Measurements from ENCODE around the gene PSMD13. TPM values are rescaled to one million over a fixed set of nuclear protein-coding genes. Genes with fewer than 3 reads are reported as not detected.
A peak's percentile ranks its signal among the peaks of the same experiment; 100 is the strongest.

The PSMD13 gene
- total and polyA plus RNA-seq, 2 of the 13 experiments (the other 11 are each of a cell fraction or from before 2014, with no cell fraction given), result 83.0 to 117 TPM

DNA sequence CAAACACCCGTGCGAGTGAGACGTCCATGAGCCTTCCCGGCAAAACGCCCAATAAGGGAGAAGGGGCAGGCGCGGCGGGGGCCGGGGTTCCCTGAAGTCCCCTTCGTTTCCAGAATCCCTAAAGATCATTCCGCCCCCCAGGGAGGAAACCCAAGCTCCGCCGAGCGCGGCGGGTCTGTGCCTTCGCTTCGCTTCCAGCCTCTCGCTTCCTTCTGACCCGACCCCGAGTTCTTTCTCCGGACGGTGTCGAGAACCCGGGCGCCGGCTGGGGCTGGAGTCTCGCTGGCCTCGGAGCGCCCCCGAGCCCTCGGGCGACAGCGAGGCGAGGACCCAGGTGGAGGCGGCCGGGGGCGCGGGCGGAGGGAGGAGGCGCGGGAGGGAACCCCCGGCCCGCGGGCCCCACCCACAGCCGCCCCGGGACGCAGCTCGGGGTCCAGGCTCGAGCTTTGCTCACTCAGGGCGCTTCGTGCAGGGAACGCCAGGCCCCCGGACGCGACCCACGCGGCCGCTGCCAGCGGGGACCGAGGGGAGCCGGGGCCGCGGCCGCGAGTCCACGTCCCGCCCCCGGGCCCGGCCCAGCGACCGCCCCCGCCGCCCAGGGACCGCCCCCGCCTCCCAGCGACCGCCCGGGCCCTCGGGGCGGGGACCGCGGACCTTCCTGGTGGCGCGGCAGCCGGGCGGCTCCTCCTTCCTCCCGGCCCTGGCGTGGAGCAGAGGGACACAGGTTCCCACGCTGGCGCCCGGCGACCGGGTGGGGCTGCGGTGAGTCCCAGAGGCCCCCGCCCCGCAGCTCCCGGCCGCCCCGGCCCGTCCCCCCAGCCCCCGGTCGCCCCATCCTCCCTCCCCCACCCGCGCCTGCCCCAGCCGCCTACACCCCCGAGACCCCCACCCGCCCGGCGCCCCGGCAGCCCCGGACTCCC lies 52.0 kb downstream of the PSMD13 start, which contains the start of gene PGGHG (continued):
- TF ChIP-seq, protein P1, sequence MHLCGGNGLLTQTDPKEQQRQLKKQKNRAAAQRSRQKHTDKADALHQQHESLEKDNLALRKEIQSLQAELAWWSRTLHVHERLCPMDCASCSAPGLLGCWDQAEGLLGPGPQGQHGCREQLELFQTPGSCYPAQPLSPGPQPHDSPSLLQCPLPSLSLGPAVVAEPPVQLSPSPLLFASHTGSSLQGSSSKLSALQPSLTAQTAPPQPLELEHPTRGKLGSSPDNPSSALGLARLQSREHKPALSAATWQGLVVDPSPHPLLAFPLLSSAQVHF (CRISPR knock-in tag; IDR thresholded peaks at IDR 0.05), result no peak
- TF ChIP-seq SP1 (IDR thresholded peaks at IDR 0.05), result no peak
- no peak for TF ChIP-seq SP1 (CRISPR knock-in tag; IDR thresholded peaks at IDR 0.05)
- TF ChIP-seq, protein P2, sequence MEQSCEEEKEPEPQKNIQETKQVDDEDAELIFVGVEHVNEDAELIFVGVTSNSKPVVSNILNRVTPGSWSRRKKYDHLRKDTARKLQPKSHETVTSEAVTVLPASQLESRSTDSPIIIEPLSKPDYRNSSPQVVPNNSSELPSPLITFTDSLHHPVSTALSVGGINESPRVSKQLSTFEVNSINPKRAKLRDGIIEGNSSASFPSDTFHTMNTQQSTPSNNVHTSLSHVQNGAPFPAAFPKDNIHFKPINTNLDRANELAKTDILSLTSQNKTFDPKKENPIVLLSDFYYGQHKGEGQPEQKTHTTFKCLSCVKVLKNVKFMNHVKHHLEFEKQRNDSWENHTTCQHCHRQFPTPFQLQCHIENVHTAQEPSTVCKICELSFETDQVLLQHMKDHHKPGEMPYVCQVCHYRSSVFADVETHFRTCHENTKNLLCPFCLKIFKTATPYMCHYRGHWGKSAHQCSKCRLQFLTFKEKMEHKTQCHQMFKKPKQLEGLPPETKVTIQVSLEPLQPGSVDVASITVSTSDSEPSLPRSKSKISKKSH (CRISPR knock-in tag; IDR thresholded peaks at IDR 0.05; ENCODE audit: borderline replicate concordance), result no peak
- no peak for TF ChIP-seq MED1 (CRISPR knock-in tag; IDR thresholded peaks at IDR 0.05)
- no peak for TF ChIP-seq ZNF136 (CRISPR knock-in tag; IDR thresholded peaks at IDR 0.05; ENCODE audit: low read depth)
- TF ChIP-seq, protein P3, sequence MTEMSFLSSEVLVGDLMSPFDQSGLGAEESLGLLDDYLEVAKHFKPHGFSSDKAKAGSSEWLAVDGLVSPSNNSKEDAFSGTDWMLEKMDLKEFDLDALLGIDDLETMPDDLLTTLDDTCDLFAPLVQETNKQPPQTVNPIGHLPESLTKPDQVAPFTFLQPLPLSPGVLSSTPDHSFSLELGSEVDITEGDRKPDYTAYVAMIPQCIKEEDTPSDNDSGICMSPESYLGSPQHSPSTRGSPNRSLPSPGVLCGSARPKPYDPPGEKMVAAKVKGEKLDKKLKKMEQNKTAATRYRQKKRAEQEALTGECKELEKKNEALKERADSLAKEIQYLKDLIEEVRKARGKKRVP (CRISPR knock-in tag; IDR thresholded peaks at IDR 0.05), result no peak
- TF ChIP-seq ZNF256 (CRISPR knock-in tag; conservative IDR thresholded peaks at IDR 0.05), result no peak
- no peak for TF ChIP-seq ZNF557 (CRISPR knock-in tag; IDR thresholded peaks at IDR 0.05)
- no peak for TF ChIP-seq BHLHE40 (IDR thresholded peaks at IDR 0.05; ENCODE audit: low read length)
- no peak for TF ChIP-seq ELF1 (CRISPR knock-in tag; IDR thresholded peaks at IDR 0.05)
- TF ChIP-seq CENPT (CRISPR knock-in tag; IDR thresholded peaks at IDR 0.05; ENCODE audit: low read depth), result no peak
- TF ChIP-seq, protein P4, sequence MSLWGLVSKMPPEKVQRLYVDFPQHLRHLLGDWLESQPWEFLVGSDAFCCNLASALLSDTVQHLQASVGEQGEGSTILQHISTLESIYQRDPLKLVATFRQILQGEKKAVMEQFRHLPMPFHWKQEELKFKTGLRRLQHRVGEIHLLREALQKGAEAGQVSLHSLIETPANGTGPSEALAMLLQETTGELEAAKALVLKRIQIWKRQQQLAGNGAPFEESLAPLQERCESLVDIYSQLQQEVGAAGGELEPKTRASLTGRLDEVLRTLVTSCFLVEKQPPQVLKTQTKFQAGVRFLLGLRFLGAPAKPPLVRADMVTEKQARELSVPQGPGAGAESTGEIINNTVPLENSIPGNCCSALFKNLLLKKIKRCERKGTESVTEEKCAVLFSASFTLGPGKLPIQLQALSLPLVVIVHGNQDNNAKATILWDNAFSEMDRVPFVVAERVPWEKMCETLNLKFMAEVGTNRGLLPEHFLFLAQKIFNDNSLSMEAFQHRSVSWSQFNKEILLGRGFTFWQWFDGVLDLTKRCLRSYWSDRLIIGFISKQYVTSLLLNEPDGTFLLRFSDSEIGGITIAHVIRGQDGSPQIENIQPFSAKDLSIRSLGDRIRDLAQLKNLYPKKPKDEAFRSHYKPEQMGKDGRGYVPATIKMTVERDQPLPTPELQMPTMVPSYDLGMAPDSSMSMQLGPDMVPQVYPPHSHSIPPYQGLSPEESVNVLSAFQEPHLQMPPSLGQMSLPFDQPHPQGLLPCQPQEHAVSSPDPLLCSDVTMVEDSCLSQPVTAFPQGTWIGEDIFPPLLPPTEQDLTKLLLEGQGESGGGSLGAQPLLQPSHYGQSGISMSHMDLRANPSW (CRISPR knock-in tag; IDR thresholded peaks at IDR 0.05; ENCODE audit: borderline replicate concordance), result no peak
- TF ChIP-seq POLR2A (IDR thresholded peaks at IDR 0.05; ENCODE audit: insufficient read depth in 1 of 2, low read depth in 2 of 2, low read length in 2 of 2), result peak in 1 of 2 experiments; percentile 66; a peak in 2 of 4 replicates
- TF ChIP-seq RFXANK (CRISPR knock-in tag; IDR thresholded peaks at IDR 0.05), result no peak
- TF ChIP-seq ONECUT2 (CRISPR knock-in tag; IDR thresholded peaks at IDR 0.05), result no peak
- TF ChIP-seq MEIS2 (CRISPR knock-in tag; IDR thresholded peaks at IDR 0.05), result peak; percentile 4; the same call in 1 of the 2 replicates
- TF ChIP-seq, protein P5, sequence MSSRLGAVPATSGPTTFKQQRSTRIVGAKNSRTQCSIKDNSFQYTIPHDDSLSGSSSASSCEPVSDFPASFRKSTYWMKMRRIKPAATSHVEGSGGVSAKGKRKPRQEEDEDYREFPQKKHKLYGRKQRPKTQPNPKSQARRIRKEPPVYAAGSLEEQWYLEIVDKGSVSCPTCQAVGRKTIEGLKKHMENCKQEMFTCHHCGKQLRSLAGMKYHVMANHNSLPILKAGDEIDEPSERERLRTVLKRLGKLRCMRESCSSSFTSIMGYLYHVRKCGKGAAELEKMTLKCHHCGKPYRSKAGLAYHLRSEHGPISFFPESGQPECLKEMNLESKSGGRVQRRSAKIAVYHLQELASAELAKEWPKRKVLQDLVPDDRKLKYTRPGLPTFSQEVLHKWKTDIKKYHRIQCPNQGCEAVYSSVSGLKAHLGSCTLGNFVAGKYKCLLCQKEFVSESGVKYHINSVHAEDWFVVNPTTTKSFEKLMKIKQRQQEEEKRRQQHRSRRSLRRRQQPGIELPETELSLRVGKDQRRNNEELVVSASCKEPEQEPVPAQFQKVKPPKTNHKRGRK (CRISPR knock-in tag; IDR thresholded peaks at IDR 0.05), result no peak
- TF ChIP-seq, protein P6, sequence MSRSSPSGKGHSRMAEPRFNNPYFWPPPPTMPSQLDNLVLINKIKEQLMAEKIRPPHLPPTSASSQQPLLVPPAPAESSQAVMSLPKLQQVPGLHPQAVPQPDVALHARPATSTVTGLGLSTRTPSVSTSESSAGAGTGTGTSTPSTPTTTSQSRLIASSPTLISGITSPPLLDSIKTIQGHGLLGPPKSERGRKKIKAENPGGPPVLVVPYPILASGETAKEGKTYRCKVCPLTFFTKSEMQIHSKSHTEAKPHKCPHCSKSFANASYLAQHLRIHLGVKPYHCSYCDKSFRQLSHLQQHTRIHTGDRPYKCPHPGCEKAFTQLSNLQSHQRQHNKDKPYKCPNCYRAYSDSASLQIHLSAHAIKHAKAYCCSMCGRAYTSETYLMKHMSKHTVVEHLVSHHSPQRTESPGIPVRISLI (CRISPR knock-in tag; IDR thresholded peaks at IDR 0.05; ENCODE audit: borderline replicate concordance), result no peak

All from HepG2 (cell line).